ENCODE measurements around the gene UBL4A.
"Not testable (repeated sequence)": the region's sequence is repeated elsewhere in the genome, so short reads cannot be mapped to it uniquely, and the experiment has no call there.

Gene UBL4A

DNA sequence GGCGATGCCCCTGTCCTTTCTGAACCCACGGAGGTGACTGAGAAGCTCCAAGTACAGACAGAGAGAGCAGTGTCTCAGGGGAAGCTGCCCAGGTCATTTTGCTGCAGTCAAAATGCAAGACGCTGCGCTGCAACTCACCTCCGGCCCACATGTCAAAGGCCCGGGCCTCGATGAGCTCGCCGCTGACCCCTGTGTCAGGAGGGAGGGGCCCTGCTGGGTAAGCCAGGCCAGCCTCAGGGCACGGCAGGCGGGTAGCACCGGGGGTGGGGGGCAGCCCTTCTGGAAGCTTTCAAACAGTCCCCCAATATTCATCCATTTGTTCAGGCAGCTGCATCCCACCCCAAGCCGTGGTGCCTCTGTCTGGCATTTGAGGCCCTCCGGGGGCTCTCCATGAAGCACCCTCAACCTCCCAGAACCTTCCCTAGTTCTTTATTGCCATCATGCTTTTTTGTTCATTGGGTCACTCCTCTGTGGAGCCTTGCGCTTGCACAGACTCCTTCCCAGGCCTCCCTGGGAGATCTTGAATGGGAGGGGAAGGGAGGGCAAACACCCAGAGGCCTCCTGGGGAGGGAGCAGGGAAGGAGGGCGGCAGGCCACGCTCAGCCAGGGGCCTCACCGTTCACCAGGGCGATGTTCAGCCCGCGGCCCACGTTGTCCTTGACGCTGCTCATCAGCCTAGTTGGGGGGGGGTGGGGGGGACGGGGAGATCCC lies 21.4 kb upstream of the UBL4A start:
- no peak for DNase-seq

DNA sequence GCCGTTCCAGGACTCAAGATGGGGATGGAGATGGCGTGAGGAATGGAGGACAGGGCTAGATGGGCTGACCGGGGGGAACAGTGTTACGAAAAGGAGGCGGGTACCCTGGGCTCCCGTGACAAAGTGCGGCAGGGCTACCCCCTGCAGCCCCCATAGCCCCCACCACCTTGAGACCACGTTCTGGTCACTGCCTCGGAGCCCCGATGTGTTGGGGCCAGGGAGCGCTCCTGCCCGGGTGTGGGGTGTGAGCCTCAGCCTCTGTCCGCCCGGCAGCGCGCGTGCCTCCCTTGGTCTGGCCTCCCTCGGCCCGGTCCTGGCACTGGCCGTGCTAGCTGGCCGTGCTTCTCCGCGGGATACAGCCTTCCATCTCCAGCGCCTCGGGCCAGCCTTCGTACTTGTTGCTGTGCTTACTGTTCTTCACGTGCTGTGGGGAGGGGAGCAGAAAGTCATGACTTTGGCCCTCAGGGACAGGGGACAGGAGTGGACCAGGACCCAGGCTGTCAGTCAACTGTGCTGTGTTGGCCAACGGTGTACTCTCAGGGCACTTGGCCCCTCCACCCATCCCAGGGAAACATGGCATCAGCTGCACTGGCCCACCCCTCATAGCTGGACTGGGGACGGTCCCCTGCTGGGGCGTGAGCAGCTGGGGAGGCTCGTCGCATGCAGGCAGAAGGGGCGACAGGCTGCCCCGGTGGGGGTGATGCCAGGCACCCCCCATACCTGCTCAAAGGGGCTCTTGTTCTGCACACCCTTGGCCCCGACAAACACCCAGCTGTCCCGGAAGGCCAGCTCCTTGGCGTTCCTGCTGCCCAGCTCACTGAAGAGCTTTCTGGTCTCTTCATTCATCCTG lies 20.3 kb upstream of the UBL4A start:
- DNase-seq = no peak

DNA sequence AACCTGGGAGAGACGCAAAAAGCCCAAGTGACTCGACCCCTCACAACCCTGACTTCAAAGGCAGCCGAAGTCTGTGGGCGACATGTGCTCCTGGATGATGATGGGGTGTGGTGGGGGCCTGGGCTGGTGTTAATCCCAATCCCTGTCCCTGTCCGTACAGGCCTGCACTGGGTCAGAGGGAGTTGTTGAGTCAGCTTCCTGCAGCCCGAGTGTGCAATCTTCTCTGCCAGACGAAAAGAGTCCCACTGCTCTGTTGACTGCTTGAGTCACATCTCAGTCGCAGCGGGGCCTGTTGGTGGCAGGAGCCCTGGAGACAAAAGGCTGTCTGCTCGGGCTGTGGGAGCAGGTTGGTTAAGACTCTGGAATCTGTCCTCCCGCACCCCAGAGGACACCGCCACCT lies 19.3 kb upstream of the UBL4A start:
- no peak for DNase-seq

DNA sequence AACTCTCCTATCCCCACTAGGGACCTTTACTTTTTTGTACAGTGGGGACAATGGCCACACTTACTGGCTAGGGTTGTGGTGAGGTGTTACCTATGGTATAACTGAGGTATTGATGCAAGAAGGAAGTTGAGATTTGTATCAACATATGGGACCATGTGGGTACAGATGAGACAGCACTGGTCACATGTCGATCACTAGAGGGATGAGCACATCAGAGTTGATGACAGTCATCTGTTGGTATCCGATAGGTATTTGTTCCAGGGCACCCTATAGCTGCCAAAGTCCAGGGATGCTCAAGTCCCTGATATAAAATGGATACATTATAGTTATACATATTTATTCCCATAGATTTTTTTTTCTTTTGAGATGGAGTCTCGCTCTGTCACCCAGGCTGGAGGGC lies 16.6 kb upstream of the UBL4A start:
- no peak for DNase-seq

DNA sequence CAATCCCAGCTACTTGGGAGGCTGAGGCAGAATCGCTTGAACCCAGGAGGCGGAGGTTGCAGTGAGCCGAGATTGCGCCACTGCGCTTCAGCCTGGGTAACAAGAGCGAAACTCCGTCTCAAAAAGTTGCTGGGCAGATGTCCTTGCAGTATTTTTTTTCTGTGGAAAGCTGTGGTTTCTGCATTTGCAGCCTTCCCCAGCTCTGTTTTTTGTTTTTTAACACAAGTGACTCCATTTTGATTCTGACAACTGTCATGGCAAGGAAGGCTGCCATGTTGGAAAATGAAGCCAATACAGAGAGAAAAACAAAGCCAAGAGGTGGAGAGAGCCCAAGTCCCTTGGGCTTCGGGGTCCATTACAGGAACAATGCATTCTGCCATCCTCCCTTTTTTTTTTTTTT lies 15.7 kb upstream of the UBL4A start:
- no peak for DNase-seq

DNA sequence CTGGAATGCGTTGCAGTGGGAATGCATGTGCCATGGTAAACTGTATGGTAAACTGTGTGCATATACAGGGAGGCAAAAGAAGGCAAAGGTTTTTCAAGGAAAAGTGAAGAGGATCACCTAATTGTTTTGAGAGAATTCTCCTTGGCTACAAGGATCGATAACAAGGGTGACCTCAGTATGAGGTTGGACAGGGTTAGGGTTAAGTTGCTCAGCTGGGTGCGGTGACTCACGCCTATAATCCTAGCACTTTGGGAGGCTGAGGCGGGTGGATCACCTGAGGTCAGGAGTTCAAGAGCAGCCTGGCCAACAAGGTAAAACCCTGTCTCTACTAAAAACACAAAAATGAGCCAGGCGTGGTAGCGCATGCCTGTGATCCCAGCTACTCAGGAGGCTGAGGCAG lies 15.0 kb upstream of the UBL4A start:
- DNase-seq = not testable (repeated sequence)

DNA sequence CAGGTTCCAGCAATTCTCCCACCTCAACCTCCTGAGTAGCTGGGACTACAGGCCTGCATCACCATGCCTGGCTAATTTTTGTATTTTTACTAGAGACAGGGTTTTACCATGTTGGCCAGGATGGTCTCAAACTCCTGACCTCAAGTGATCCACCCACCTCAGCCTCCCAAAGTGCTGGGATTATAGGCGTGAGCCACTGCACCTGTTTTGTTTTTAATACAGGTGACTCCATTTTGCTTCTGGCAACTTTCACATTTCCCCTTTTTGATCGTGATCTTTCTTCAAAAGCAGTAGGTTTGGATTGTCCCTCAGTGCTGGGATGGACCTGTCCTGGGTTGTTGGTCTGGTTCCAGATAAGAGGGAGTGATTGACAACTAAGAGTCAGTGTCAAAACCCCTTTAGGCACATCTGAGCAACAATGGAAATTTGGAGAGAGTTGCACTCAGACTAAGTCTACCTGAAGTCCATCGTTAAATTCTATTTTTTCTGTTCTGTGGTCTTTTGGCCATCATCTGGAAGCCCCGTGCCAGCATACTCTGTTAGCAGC lies 10.2 kb upstream of the UBL4A start:
- DNase-seq = not testable (repeated sequence)

DNA sequence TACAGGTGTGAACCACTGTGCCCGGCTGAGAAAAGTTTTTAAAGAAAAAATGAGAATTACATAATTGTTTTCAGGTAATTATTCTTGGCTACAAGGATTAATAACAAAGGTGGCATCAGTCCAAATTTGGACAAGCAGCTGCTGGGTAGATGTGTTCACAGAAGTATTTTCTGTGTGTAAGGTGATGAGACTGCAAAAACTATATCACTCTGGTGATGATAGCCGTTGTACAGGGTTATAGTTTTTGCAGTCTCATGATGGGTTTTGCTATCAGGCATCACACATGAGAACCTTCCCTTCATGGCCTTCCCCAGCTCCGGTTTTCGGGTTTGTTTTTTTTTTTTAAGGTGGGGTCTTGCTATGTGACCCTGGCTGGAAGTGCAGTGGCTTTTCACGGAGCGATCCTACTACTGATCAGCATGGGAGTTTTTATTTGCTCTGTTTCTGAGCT lies 9.1 kb upstream of the UBL4A start:
- DNase-seq = no peak

DNA sequence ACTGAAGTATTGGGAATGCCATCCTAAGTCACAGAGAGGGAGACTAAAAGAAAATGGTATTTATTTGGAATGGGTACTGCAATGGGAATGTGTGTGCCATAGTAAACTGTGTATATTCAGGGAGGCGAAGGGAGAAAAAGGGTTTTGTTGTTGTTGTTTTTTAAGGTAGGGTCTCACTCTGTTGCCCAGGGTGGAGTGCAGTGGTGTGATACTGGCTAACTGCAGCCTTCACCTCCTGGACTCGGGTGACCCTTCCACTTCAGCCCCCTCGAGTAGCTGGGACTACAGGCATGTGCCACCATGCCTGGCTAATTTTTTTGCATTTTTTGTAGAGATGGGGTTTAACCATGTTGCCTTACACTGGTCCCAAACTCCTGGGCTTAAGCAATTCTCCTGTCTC lies 8.3 kb upstream of the UBL4A start:
- DNase-seq = no peak

DNA sequence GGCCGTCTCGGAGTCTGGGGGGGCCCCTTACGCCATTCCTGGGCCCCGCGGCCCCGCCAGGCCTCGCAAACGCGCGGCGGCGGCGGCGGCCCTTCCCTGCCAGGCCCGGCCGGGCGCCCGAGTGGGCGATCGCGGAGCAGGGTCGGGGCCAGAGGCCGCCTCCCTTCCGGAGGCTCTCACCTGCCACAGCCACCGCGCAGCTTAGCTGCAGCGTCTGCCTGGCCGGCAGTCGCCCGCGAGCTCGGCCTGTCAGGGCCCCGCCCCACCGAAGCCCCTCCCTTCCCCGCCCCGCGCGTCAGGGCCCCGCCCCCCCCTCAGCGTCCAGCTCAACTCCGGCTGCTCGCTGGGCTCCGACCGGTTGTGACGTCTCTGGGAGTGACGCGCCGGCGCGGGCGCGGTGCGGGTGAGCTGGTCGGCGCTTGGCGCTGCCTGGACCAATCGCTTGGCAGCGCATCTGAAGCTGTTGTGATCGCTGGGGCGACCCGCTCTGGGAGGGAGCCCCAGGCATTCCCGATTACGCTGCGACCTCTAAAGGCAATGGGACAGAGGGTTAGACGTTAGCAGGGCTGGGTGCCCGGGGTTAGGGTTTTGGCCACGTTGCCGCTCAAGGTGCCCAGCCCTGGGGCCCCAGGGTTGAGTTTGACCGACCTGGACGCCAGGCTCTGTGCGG lies 4.1 kb upstream of the UBL4A start, which contains the start of gene SLC10A3:
TSS of gene SLC10A3 (minus strand) at position 216 of the 670 bp plus-strand sequence. CDS start 1,689 bp downstream, outside the sequence.
- peak; percentile 80 for DNase-seq

DNA sequence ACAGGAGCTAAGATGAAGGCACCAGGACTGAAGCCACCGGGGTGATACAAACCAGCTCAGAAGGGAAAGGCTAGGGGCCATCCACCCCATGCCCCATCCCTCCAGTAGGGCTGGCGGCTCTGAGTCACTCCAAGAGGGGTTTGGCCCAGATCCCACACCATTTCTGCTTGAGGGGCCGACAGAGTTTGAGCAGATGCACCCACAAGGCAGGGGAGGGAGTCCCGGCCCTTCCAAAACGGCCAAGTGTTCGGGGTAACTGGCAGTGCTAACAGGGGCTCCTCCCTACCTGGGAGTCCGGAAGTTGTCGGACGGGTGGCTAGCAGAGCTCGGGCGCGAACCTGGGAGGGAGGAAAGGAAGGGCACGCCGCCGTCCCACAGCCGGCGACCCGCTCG lies 3.6 kb upstream of the UBL4A start:
- DNase-seq = no peak

DNA sequence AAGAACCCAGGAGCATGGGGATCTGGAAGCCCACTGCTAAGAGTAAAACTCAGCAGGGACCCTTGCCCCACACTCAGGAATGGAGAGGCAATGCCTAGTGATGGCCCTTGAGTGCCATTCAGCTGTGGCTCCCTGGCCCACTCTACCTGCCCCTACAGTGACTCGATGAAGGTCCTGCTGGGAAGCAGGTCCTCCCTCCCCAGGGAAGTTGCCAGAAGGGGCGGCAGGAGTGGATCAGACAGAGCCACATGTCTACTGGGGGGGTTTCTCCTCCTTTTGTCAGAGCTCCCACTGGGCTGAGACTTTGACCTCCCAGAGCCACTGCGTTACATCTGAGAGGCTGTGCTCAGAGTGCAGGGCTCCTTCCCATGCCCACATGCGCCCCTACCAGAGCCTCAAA lies 2.8 kb upstream of the UBL4A start:
- DNase-seq = no peak

DNA sequence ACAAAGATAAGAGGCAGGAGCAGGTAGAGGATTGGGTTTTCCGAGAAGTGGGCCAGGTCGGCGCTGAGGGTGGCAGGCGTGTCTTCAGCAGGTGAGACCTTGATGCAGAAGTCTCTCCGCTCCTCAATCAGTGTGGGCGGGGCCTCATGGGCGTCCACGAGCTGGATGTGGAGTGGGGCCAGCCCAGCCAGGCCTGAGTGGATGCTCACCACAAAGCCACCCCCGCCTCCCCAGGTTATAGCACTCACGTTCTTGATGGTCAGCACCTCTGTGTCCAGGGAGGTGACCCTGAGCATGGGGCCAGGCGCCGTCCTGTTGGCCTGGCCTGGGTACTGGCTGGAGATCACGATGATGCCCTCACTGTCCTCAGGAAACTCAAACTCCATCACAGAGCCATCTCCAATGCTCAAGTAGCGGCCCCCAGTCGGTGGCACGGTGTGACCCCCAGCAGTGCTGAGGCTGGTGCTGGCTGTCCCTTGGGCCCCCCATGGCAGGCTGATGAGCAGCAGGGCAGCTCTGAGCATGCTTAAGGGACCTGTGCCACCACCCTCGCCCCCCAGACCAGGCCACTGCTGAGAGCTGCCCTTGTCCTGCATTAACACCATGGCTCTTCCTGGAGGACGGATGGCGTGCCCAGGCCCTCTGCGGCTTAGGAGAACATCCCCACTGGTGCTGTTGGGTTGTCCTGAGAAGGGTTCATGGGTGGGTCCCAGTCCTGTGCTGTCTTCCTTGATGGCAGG lies 2.1 kb upstream of the UBL4A start:
- DNase-seq = no peak

DNA sequence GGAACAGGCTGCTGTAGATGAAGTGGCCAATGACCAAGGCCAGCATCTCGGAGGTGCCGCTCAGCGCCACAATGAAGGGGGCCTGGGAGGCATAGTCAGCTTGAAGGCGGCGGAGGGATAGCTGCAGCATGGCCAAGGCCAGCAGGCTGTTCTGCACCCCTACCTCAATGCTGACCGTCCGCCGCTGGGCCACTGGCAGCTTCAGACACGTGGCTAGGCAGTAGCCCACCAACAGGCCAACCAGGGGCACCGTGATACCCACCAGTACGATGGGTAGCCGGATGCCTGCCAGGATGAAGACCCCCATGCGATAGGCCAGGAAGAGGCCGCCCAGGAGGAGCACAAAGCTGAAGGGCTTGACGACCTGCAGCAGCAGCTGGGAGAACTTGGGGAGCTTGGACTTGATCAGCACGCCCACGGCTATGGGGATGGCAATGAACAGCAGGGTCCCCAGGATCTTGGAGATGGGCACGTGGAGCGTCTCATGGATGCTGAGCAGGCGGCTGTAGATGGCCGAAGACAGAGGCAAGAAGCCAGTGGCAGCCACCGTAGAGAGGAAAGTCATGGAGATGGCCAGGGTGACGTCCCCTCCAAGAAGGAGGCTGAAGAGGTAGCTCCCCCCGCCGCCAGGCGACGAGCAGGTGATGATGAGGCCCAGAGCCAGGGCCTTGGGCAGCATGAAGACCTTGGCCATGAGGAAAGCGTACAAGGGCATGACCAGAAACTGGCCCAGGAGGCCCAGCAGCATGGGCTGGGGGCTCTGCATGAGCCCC lies 1.3 kb upstream of the UBL4A start:
- no peak for DNase-seq

DNA sequence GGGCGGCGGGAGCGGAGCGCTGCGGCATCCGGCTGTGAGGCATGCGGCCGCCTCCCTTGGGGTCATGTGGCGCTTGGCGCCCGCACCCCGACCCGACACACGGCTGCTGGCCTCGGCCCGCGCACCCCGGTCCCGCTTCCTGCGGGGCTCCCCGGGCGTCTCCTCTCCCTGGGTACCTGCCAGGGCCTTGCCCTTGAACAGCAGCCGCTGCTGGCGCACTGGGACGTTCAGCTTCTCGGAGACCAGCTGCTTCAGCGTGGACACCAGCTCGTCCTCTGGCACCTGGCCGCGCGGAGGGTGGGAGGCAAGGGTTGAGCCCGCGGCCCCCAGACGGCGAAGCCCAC lies 391 bp downstream of the UBL4A start:
- DNase-seq = peak; percentile 22

DNA sequence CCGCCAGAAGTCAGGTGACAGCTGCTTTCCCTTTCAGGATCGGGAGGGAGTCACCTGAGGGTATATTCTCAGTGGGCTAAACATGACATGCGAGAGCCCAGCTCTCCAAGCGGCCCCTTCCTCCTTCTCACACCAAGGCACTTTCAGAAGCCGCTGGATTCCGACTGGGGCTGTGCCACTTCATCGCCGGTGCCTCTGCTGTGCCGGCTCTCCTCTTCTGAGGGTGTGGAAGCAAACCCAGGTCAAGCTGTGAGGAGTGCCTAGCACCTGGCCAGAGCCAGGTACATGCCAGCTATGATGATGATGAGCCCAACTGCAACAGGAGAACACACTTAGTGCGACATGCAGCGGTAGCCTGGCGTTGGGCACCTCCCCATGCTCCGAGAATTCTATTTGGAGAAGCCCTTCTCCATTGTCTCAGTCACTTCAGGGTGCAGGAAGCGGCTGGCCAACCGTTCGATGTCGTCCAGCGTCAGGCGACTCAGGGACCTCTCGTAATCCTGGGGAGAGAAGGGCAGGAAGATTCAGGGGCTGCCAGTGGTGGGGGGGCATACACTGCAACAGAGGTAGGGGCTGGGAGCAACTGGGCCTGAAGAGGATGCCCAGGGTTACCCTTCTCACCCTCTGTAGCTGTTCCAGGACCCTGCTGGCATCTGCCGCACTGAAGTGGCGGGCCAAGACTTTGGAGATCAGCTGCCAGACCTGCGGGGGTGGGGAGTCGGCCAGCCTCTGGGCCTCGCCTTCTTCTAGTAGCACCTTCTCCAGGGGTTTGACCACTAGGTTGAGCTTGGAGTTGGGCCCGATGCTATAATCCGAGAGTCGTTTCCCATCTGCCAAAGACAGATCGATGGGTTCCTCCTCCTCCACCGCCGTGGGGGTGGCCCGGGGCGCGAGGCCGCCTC lies 1.0 kb downstream of the UBL4A start:
- DNase-seq = no peak

DNA sequence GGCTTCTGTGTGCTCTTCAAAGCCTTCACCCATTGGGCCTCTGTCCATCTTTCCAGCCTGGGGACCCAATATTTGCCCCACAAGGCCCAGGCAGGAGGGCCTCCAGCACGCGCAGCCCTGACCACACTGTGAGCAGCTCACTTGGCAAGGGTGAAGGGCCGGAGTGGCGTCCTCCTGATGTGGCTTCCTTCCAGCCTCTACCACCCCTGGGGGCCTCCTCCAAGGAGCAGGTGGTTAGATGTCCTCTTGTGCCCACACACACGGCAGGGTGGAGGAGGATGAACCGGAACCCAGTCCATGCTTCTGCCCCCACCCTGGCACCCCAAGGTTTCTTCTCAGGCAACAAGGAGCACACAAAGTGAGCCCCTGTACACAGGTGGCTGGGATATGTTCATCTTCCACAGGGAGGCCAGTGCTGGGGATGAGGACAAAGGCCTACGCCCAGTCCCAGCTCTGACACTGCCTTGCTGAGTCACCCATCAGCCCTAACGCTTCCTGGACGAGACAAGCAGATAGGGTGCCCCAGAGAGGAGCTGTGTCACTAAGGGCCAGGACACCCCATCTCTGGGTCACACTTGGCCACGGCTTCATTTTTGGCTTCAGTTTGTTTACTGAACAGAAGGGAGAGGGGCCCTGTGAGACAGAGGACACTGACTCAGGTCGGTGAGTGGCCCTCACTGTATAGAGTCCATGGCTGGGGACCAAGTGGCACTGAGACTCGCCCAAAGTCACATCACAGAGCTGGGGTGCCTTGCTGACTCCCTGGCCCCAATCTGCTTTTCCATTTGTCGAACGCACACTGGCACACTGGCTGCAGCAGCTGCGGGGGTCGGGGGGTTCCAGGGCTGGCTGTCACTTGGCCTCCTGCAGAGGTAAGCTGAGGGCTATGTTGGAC lies 1.9 kb downstream of the UBL4A start:
- no peak for DNase-seq

DNA sequence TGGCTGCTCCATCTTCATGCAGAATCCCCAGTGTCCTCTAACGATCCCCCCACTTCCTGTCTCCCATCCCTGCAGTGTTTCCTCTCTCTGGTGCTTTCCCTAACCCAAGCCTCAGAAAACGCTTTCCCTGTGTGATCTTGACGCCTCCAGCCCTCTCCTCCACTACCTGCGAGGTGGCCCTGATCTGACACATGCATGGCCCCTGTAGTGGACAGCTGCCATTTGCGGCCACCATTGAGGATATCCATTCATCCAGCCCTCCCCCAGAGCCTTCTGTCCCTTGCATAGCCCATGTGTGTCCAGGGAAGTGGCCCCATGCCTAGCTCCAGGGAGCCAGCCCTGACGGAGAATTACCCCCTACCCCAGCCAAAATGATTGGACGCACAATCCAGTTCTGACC lies 3.1 kb downstream of the UBL4A start:
- DNase-seq = no peak

DNA sequence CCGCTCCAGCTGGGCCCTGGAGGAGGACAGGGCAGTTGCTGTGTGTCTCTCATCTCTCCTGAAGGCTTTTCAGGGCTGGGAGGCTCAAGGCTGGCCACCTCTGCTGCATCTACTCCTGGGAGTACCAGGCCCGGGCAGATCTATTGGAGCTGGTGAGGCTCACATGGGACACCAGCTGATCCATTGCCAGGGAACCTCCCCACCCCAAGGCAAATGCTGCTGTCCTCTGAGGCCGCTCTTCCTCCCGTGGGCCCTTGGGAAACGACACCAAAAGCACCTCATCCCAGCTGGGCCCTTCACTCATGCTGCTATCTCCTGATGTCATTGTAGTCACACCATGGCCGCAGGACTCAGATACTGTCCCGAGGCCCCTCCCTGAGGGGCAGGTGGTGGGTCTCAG lies 3.6 kb downstream of the UBL4A start:
- no peak for DNase-seq

All from T-helper 9 cell (primary cell).